ENCODE results near the gene TBCB. TPM values are rescaled to one million over a fixed set of nuclear protein-coding genes. Genes with fewer than 3 reads are reported as not detected.
"Not testable (repeated sequence)": the region's sequence is repeated elsewhere in the genome, so short reads cannot be mapped to it uniquely, and the experiment has no call there.

TBCB gene
- total and polyA plus RNA-seq, 7 donors = 44.4 to 115 (median 65.9) TPM

DNA sequence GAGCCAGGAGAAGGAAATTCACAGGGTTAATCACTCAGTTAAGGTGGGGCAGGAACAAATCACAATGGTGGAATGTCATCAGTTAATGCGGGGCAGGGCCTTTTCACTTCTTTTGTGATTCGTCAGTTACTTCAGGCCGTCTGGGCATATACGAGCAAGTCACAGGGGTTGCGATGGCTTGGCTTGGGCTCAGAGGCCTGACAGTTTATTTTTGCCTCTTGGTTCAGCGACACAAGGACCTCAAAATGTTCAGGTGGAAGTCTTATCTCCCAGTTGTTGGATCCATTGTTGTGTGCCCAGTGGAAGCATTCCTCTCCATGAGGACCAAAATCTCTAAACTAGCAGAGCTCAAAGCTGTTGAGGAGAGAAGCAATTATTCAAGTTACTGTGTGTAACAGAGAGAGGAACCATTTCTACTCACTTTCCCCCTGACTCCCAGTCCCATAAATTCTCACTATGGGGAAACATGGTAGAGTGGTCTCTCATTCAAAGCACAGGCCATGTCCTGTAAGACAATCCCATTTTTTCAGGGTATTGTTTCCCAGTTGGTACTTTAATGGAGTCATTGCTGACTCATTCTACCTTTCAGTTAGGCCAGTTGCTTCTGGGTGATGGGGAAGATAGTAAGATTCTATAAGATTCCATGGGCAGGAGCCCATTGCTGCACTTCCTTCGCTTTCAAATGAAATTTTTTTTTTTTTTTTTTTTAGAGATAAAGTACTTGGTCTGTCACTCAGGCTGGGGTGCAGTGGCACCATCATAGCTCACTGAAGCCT is 45.7 kb downstream of the TBCB start:
- intact Hi-C loops (cut with DNase I) = no loop called here
- no peak for ATAC-seq
- DNase-seq = no peak
- peaks cover 0 to 13% of the 10 kb centered on the region in 2 donors for H3K36me3 ChIP-seq (ENCODE audit: insufficient read depth in 1 of 2, low read depth in 1 of 2)
- TF ChIP-seq, protein P1, sequence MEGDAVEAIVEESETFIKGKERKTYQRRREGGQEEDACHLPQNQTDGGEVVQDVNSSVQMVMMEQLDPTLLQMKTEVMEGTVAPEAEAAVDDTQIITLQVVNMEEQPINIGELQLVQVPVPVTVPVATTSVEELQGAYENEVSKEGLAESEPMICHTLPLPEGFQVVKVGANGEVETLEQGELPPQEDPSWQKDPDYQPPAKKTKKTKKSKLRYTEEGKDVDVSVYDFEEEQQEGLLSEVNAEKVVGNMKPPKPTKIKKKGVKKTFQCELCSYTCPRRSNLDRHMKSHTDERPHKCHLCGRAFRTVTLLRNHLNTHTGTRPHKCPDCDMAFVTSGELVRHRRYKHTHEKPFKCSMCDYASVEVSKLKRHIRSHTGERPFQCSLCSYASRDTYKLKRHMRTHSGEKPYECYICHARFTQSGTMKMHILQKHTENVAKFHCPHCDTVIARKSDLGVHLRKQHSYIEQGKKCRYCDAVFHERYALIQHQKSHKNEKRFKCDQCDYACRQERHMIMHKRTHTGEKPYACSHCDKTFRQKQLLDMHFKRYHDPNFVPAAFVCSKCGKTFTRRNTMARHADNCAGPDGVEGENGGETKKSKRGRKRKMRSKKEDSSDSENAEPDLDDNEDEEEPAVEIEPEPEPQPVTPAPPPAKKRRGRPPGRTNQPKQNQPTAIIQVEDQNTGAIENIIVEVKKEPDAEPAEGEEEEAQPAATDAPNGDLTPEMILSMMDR (IDR thresholded peaks at IDR 0.05) = no peak
- no peaks in the 10 kb centered on the region for H3K9me3 ChIP-seq
- H3K4me1 ChIP-seq = no peaks in the 10 kb centered on the region
- WGBS, 3 donors = 83 to 87% (median 86%) methylated on average over 7 of the region's 7 CpGs
- H3K27ac ChIP-seq = no peak overlapping the region
- no peak overlapping the region for H3K4me3 ChIP-seq
- H3K27me3 ChIP-seq (ENCODE audit: insufficient read depth in 3 of 3, low read length in 2 of 3) = no peaks in the 10 kb centered on the region

DNA sequence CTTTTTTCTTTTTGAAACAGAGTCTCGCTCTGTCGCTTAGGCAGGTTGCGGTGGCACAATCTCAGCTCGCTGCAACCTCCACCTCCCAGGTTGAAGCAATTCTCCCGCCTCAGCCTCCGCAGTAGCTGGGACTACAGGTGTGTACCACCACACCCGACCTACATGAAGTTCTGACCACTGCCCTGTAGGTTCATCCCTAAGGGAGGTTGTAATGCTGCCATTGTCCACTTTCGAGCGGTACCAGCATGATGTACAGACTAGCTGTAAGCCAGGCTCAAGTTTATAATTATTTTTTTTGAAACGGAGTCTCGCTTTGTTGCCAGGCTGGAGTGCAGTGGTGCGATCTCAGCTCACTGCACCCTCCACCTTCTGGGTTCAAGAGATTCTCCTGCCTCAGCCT is 48.5 kb downstream of the TBCB start:
- intact Hi-C loops (cut with DNase I) = no loop called here
- TF ChIP-seq, protein P1 (IDR thresholded peaks at IDR 0.05) = no peak
- WGBS, 3 donors = 94 to 97% (median 96%) methylated on average over 12 of the region's 12 CpGs
- peaks cover 0 to 13% of the 10 kb centered on the region in 2 donors for H3K36me3 ChIP-seq (ENCODE audit: insufficient read depth in 1 of 2, low read depth in 1 of 2)
- H3K9me3 ChIP-seq = no peaks in the 10 kb centered on the region
- DNase-seq (no peak), ATAC-seq (no peak)
- no peaks in the 10 kb centered on the region for H3K27me3 ChIP-seq (ENCODE audit: insufficient read depth in 3 of 3, low read length in 2 of 3)
- H3K27ac ChIP-seq = no peak overlapping the region
- no peak overlapping the region for H3K4me3 ChIP-seq
- no peaks in the 10 kb centered on the region for H3K4me1 ChIP-seq

DNA sequence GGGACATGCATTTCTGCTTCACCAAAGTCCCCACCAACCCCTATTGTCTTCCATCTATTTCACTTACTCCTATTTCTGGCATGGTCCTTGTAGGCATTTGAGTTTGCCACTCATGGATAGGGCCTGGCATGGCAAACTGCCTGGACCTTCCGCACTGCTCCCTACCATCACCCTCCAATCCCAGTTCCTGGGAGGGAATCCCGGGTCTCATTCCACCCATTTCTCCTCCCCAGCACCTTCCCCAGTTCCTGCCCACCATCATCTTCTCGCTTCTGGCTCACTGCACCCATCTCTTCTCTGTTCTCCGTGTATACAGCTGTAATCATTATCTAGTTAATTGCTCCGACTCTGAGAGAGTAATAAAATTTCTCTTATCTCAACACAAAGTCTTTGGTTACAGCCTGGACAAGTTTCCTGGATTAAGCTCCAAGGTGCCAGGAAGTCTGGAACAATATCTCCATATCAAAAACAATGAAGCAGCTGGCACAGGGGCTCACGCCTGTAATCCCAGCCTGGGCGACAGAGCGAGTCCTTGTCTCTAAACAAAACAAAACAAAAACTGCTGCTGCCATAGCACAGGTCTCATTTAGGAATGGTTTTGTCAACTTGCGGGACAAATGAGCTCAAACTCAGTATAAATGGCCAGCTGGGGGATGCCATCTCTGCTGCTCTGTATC is 54.0 kb downstream of the TBCB start:
- TF ChIP-seq, protein P1 (IDR thresholded peaks at IDR 0.05) = no peak
- 22 to 28% (median 25%) methylated on average over 9 of the region's 9 CpGs for WGBS, 3 donors

DNA sequence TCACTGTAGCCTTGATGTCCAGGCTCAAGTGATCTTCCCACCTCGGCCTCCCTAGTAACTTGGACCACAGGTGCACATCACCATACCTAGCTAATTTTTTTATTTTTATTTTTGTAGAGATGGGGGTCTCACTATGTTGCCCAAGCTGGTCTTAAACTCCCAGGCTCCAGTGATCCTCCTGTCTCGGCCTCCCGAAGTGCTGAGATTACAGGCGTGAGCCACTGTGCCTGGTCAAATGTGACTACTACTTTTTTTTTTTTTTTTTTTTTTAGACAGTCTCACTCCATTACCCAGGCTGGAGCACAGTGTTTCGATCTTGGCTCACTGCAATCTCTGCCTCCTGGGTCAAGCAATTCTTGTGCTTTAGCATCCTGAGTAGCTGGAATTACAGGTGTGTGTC is 57.6 kb downstream of the TBCB start:
- no peak overlapping the region for H3K4me3 ChIP-seq
- DNase-seq (no peak), ATAC-seq (no peak)
- no peaks in the 10 kb centered on the region for H3K27me3 ChIP-seq (ENCODE audit: insufficient read depth in 3 of 3, low read length in 2 of 3)
- intact Hi-C loops (cut with DNase I) = loop anchor here in 1 of 2 donors (2.0 kb wide), 1 partner anchor 46 kb away; no protein-coding TSS in a partner anchor
- H3K4me1 ChIP-seq = peaks cover 5% of the 10 kb centered on the region
- no peaks in the 10 kb centered on the region for H3K36me3 ChIP-seq (ENCODE audit: insufficient read depth in 1 of 2, low read depth in 1 of 2)
- 88 to 90% (median 88%) methylated on average over 5 of the region's 5 CpGs for WGBS, 3 donors
- H3K9me3 ChIP-seq = no peaks in the 10 kb centered on the region
- TF ChIP-seq, protein P1 (IDR thresholded peaks at IDR 0.05) = no peak
- no peak overlapping the region for H3K27ac ChIP-seq

More for the DNA sequence above, 54.0 kb downstream of the TBCB start:
- H3K4me1 ChIP-seq = peaks cover 4% of the 10 kb centered on the region
- peak overlapping the region; percentile 39 for H3K27ac ChIP-seq
- no peaks in the 10 kb centered on the region for H3K27me3 ChIP-seq (ENCODE audit: insufficient read depth in 3 of 3, low read length in 2 of 3)
- intact Hi-C loops (cut with DNase I) = no loop called here
- ATAC-seq (peak in 1 of 4 donors; percentile 6), DNase-seq (no peak)
- H3K4me3 ChIP-seq = no peak overlapping the region
- no peaks in the 10 kb centered on the region for H3K9me3 ChIP-seq
- H3K36me3 ChIP-seq (ENCODE audit: insufficient read depth in 1 of 2, low read depth in 1 of 2) = peaks cover 0 to 5% of the 10 kb centered on the region in 2 donors

DNA sequence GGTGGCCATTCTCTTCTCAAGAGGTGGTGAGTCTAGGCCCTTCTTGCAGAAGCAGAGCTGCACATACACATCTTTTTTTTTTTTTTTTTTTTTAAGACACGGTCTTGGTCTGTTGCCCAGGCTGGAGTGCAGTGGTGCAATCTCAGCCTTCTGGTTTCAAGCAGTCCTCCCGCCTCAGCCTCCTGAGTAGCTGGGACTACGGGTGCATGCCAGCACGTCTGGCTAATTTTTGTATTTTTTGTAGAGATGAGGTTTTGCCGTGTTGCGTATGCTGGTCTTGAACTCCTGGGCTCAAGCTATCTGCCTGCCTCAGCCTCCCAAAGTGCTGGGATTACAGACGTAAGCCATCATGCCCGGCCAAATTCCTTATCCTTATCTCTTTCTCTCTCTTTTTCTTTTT is 58.6 kb downstream of the TBCB start:
- H3K27me3 ChIP-seq (ENCODE audit: insufficient read depth in 3 of 3, low read length in 2 of 3); H3K4me3 ChIP-seq; DNase-seq; H3K9me3 ChIP-seq; H3K27ac ChIP-seq; H3K4me1 ChIP-seq; ATAC-seq; H3K36me3 ChIP-seq (ENCODE audit: insufficient read depth in 1 of 2, low read depth in 1 of 2): not testable (repeated sequence)
- WGBS, 3 donors = 79 to 88% (median 83%) methylated on average over 7 to 8 of the region's 8 CpGs
- intact Hi-C loops (cut with DNase I) = loop anchor here in 1 of 2 donors (2.0 kb wide), 1 partner anchor 47 kb away; no protein-coding TSS in a partner anchor
